Gastroesophageal sphincter (tissue), 4 donors: ENCODE measurements around the gene SCLY. TPM values are rescaled to one million over a fixed set of nuclear protein-coding genes. Genes with fewer than 3 reads are reported as not detected.
"Not testable (repeated sequence)": the region's sequence is repeated elsewhere in the genome, so short reads cannot be mapped to it uniquely, and the experiment has no call there.

Source experiments
- ATAC-seq: fragments of 150-250 bp; one replicate; pipeline ENCODE4 v1.9.1; 2016; ENCODE audit warnings: mild to moderate bottlenecking, moderate library complexity
- H3K27ac ChIP-seq, 4 donors: fragments of 200-600 bp; sonication (generic) in 3 of 4; 1 replicate in 3 of 4; 2 replicates in 1 of 4; pipeline ENCODE4 v1.5.1; 2016 to 2019
- H3K27me3 ChIP-seq: fragments of 200-600 bp; sonication (generic); one replicate; pipeline ENCODE4 v1.5.1; 2019
- H3K36me3 ChIP-seq, 2 donors: fragments of 200-600 bp; sonication (generic); one replicate each; pipeline ENCODE4 v1.5.1; 2019; ENCODE audit warnings: control low read depth in 1 of 2
- H3K4me1 ChIP-seq, 3 donors: fragments of 200-600 bp; sonication (generic); 1 replicate in 2 of 3; 2 replicates in 1 of 3; pipeline ENCODE4 v1.5.1; 2016 to 2019; ENCODE audit warnings: control low read depth in 2 of 3
- H3K4me3 ChIP-seq, 2 donors: fragments of 200-600 bp; sonication (generic); one replicate each; pipeline ENCODE4 v1.5.1; 2019; ENCODE audit warnings: mild to moderate bottlenecking in 1 of 2, moderate library complexity in 1 of 2
- H3K9me3 ChIP-seq, 3 donors: fragments of 200-600 bp; sonication (generic); one replicate each; pipeline ENCODE4 v1.5.1; 2017 to 2019; ENCODE audit warnings: control low read depth in 2 of 3
- EP300 ChIP-seq: sonication (generic); formaldehyde crosslinking; IDR thresholded peaks from one replicate; pipeline ENCODE4 v1.6.1; 2017; ENCODE audit warnings: antibody characterized with exemption, mild to moderate bottlenecking
- POLR2A ChIP-seq, 2 donors: fragments of 450-650 bp; IDR thresholded peaks; one replicate each; pipeline ENCODE4 v1.6.1; 2017; ENCODE audit warnings: antibody characterized with exemption in 2 of 2, mild to moderate bottlenecking in 2 of 2, moderate library complexity in 1 of 2
- POLR2AphosphoS5 ChIP-seq: sonication (generic); formaldehyde crosslinking; IDR thresholded peaks from one replicate; pipeline ENCODE4 v1.6.1; 2017; ENCODE audit warnings: antibody characterized with exemption
- WGBS, 2 donors: methylation state at CpG; one replicate each; pipeline ENCODE4 v1.1.5; 2018; ENCODE audit warnings: low coverage in 1 of 2; 5-methylcytosine and 5-hydroxymethylcytosine counted together
- total RNA-seq, 4 donors: library from RNA; depleted of rRNA; stranded (reverse); fragments of >200 nt; gene quantifications; one replicate each; pipeline ENCODE4 v1.1.0, GENCODE V29; 2016
- TF ChIP-seq, protein P1 (sequence below), 4 experiments: fragments of 200-600 bp in 2 of 4; fragments of 450-650 bp in 2 of 4; sonication (generic) in 1 of 4; IDR thresholded peaks; one replicate each; pipeline ENCODE4 v1.5.1; 2017 to 2019; ENCODE audit warnings: antibody characterized with exemption in 4 of 4, mild to moderate bottlenecking in 2 of 4, moderate library complexity in 2 of 4

SCLY gene
- total RNA-seq, 4 donors from 2014 or later, result 14.2 to 23.2 (median 16.5) TPM

DNA sequence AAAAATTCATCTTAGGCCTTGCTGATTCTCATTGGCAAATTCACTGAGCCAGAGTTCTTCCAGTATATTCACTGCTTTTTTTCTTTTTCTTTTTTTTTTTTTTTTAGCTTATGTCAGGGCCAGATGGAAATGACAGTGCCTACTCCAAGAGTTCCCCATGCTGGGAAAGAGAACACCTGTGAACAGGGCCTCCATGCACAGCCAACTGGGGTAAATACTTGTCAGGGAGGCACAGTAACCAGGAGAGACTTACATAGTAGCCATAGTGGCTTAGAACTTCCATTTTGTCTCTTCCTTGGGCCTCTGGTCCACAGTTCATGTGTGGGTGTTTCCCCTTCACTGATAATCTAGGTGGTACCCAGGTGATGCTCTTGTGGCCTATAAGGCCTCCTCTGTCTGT, 15.2 kb upstream of the SCLY start:
- TF ChIP-seq, protein P1, sequence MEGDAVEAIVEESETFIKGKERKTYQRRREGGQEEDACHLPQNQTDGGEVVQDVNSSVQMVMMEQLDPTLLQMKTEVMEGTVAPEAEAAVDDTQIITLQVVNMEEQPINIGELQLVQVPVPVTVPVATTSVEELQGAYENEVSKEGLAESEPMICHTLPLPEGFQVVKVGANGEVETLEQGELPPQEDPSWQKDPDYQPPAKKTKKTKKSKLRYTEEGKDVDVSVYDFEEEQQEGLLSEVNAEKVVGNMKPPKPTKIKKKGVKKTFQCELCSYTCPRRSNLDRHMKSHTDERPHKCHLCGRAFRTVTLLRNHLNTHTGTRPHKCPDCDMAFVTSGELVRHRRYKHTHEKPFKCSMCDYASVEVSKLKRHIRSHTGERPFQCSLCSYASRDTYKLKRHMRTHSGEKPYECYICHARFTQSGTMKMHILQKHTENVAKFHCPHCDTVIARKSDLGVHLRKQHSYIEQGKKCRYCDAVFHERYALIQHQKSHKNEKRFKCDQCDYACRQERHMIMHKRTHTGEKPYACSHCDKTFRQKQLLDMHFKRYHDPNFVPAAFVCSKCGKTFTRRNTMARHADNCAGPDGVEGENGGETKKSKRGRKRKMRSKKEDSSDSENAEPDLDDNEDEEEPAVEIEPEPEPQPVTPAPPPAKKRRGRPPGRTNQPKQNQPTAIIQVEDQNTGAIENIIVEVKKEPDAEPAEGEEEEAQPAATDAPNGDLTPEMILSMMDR (IDR thresholded peaks at IDR 0.05), result no peak
- no peak for TF ChIP-seq POLR2A (IDR thresholded peaks at IDR 0.05)
- TF ChIP-seq POLR2AphosphoS5, result no peak
- no peak for TF ChIP-seq EP300
- ATAC-seq, result no peak

DNA sequence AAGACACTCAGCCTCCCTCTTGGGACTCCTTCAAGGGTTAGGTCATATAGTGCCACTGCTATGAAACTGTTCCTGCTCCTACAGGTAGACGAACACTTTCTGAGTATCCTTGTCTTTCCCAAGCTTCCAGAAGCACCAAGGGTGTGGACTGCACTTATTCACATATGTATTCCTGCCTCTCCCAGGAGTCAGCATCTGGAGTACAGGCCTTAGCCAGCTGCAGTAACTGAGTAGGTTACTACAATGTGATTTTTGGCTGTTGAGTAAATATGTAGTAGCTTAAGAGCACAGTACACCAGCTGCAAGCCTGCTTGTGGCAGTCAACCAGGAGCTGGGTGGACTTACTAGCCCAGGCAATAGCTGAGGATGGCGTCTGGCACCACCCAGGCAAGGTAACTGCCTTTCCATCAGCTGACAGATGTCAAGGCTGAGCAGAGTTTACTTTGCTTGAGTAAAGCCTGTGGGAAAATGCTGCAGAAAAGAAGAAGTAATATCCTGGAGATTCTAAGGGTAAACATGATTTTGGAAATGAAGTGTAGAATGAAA, 14.0 kb upstream of the SCLY start:
- no peaks in the 10 kb centered on the region for H3K4me1 ChIP-seq
- TF ChIP-seq, protein P1 (IDR thresholded peaks at IDR 0.05), result no peak
- TF ChIP-seq POLR2AphosphoS5, result no peak
- no peak for ATAC-seq
- peaks cover 0 to 13% (median 0%) of the 10 kb centered on the region in 3 donors for H3K9me3 ChIP-seq
- no peak overlapping the region for H3K27ac ChIP-seq
- peaks cover 0 to 44% of the 10 kb centered on the region in 2 donors for H3K36me3 ChIP-seq
- WGBS, 2 donors, result 100% methylated on average over 1 of the region's 2 CpGs; no CpG with 5 or more reads in 1 of the 2 donors
- H3K4me3 ChIP-seq, result no peak overlapping the region
- H3K27me3 ChIP-seq, result no peaks in the 10 kb centered on the region

More for the DNA sequence above, 15.2 kb upstream of the SCLY start:
- Histone ChIP-seq H3K27me3 (no peaks in the 10 kb centered on the region), H3K4me1 (no peaks in the 10 kb centered on the region), H3K4me3 (no peak overlapping the region), H3K36me3 (peaks cover 0 to 56% of the 10 kb centered on the region in 2 donors), H3K9me3 (peaks cover 0 to 13% (median 0%) of the 10 kb centered on the region in 3 donors), H3K27ac (no peak overlapping the region)

DNA sequence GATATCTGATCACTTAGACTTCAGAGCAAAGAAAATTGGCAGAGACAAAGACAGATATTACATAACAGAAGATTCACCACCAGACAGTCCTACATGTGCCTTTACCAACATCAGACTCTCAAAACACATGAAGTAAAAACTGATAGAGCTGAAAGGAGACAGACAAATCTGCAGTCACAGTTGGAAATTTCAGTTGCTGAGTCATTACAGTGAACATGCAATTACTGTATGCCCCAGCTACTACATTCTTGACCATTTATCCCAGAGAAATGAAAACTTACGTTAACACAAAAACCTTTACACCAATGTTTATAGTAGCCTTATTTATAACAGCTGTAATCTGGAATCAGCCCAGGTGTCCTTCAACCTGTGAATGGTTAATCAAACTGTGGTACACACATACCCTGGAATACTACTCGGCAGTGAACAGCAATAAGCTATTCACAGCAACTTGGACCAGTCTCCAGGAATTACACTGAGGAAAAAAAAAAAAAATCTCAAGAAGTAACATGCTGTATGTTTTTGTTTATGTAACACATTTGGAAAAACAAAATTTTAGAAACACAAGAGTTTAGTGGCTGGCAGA, 7.5 kb upstream of the SCLY start:
- TF ChIP-seq, protein P1 (IDR thresholded peaks at IDR 0.05), result no peak
- TF ChIP-seq EP300, result no peak
- TF ChIP-seq POLR2A (IDR thresholded peaks at IDR 0.05), result no peak
- no peak for TF ChIP-seq POLR2AphosphoS5
- 69 to 79% methylated on average over 2 of the region's 2 CpGs for WGBS, 2 donors
- peaks cover 0 to 11% (median 0%) of the 10 kb centered on the region in 3 donors for H3K9me3 ChIP-seq
- H3K4me3 ChIP-seq, result no peak overlapping the region
- no peaks in the 10 kb centered on the region for H3K4me1 ChIP-seq
- H3K27me3 ChIP-seq, result peaks cover 8% of the 10 kb centered on the region
- H3K27ac ChIP-seq, result no peak overlapping the region
- H3K36me3 ChIP-seq, result no peaks in the 10 kb centered on the region
- ATAC-seq, result no peak

DNA sequence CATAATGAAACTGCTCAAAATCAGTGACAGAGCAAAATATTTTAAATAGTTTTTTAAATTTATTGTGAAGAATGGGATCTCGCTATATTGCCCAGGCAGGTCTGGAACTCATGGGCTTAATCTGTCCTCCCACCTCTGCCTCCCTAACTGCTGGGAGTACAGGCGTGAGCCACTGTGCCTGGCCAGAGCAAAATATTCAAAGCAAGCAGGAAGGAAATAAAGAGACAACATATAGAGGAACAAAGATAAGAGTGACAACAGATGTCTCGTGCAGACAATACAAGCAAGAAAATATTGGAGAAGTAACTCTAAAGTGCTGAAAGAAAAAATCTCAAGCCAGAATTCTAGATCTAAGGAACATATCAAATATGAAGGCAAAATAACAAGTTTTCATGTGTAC, 5.0 kb upstream of the SCLY start:
- H3K4me1 ChIP-seq, result peaks cover 0 to 12% (median 0%) of the 10 kb centered on the region in 3 donors
- no peak overlapping the region for H3K4me3 ChIP-seq
- H3K9me3 ChIP-seq, result no peaks in the 10 kb centered on the region
- TF ChIP-seq EP300 (no peak), POLR2AphosphoS5 (no peak), POLR2A (IDR thresholded peaks at IDR 0.05) (no peak)
- TF ChIP-seq, protein P1 (IDR thresholded peaks at IDR 0.05), result no peak
- H3K27me3 ChIP-seq, result peaks cover 8% of the 10 kb centered on the region
- no peaks in the 10 kb centered on the region for H3K36me3 ChIP-seq
- WGBS, 2 donors, result 64 to 67% methylated on average over 2 to 3 of the region's 3 CpGs
- H3K27ac ChIP-seq, result no peak overlapping the region
- ATAC-seq, result no peak

DNA sequence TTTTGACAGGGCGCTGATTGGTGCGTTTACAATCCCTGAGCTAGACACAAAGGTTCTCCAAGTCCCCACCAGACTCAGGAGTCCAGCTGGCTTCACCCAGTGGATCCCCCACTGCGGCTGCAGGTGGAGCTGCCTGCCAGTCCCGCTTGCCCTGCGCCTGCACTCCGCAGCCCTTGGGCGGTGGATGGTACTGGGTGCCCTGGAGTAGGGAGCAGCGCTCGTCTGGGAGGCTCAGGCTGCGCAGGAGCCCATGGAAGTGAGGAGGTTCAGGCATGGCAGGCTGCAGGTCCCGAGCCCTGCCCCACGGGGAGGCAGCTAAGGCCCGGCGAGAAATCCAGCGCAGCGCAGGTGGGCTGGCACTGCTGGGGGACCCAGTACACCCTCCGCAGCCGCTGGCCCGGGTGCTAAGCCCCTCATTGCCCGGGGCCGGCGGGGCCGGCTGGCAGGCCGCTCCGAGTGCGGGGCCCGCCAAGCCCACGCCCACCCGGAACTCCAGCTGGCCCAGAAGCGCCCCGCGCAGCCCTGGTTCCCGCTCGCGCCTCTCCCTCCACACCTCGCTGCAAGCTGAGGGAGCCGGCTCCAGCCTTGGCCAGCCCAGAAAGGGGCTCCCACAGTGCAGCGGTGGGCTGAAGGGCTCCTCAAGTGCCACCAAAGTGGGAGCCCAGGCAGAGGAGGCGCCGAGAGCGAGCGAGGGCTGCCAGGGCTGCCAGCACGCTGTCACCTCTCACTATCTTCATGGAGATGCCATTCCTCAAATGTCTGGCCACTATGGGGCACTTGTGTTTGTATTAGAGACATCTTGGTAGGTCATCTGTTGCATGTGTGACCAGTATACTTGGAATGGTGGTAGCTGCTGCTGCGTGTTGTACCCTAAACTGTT, 2.9 kb upstream of the SCLY start:
- H3K4me3 ChIP-seq, ATAC-seq, H3K36me3 ChIP-seq, H3K27ac ChIP-seq, H3K9me3 ChIP-seq, H3K27me3 ChIP-seq: not testable (repeated sequence)
- H3K4me1 ChIP-seq, result peaks cover 0 to 28% (median 4%) of the 10 kb centered on the region in 3 donors
- 100% methylated on average over 3 of the region's 44 CpGs; no CpG with 5 or more reads in 1 of the 2 donors for WGBS, 2 donors
